ENCODE results near the gene NEK7. TPM values are rescaled to one million over a fixed set of nuclear protein-coding genes. Genes with fewer than 3 reads are reported as not detected.
A peak's percentile ranks its signal among the peaks of the same experiment; 100 is the strongest.

The NEK7 gene
- total and polyA plus RNA-seq, 2 experiments from 2014 or later: 25.6 to 86.9 TPM

DNA sequence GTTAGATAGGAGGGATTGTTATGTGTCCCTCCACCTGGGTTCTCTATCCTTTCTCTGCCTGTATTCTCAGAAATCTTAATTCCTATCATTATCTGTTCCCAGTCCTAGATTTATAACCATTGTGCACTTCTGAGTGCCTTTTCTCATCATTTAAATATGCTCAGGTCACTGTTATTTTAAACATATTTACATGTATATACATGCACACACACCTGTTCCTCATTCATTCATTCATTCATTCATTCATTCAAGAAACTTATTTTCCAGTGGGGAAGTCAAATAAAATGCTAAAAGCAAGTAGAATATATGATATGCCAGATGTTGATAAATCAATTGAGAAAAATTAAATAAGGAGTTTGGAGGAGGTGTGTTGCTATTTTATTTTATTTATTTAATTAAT lies 110.3 kb downstream of the NEK7 start:
- no peak overlapping the region for H3K27ac ChIP-seq
- no peak overlapping the region for H3K4me2 ChIP-seq
- no peaks in the 10 kb centered on the region for H3K9me3 ChIP-seq (ENCODE audit: low read depth)
- H3K36me3 ChIP-seq (replicated peaks; ENCODE audit: insufficient read depth, low read depth): no peaks in the 10 kb centered on the region
- H4K20me1 ChIP-seq (ENCODE audit: insufficient read depth, poor library complexity, severe bottlenecking): no peaks in the 10 kb centered on the region
- H3K4me3 ChIP-seq: no peak overlapping the region
- peaks cover 11% of the 10 kb centered on the region for H3K4me1 ChIP-seq (ENCODE audit: insufficient read depth)
- TF ChIP-seq, protein P1, sequence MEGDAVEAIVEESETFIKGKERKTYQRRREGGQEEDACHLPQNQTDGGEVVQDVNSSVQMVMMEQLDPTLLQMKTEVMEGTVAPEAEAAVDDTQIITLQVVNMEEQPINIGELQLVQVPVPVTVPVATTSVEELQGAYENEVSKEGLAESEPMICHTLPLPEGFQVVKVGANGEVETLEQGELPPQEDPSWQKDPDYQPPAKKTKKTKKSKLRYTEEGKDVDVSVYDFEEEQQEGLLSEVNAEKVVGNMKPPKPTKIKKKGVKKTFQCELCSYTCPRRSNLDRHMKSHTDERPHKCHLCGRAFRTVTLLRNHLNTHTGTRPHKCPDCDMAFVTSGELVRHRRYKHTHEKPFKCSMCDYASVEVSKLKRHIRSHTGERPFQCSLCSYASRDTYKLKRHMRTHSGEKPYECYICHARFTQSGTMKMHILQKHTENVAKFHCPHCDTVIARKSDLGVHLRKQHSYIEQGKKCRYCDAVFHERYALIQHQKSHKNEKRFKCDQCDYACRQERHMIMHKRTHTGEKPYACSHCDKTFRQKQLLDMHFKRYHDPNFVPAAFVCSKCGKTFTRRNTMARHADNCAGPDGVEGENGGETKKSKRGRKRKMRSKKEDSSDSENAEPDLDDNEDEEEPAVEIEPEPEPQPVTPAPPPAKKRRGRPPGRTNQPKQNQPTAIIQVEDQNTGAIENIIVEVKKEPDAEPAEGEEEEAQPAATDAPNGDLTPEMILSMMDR (IDR thresholded peaks at IDR 0.05; ENCODE audit: poor library complexity): no peak
- TF ChIP-seq EZH2 (IDR thresholded peaks at IDR 0.05; ENCODE audit: borderline replicate concordance): no peak
- no peak for TF ChIP-seq EZH2phosphoT487 (IDR thresholded peaks at IDR 0.05; ENCODE audit: low read depth, severe bottlenecking, unreplicated experiment)
- peaks cover 19% of the 10 kb centered on the region for H3K79me2 ChIP-seq
- H3K27me3 ChIP-seq: no peaks in the 10 kb centered on the region
- H3K9me2 ChIP-seq (replicated peaks; ENCODE audit: insufficient read depth): no peaks in the 10 kb centered on the region
- H2AFZ ChIP-seq: no peak overlapping the region
- no peak for DNase-seq (ENCODE audit: low spot score)

GRCh38 chr1:198267921-198268320 lies 111.1 kb downstream of the NEK7 start:
- Histone ChIP-seq H4K20me1 (ENCODE audit: insufficient read depth, poor library complexity, severe bottlenecking) (no peaks in the 10 kb centered on the region), H3K4me1 (ENCODE audit: insufficient read depth) (peaks cover 14% of the 10 kb centered on the region), H3K36me3 (replicated peaks; ENCODE audit: insufficient read depth, low read depth) (no peaks in the 10 kb centered on the region), H3K79me2 (peaks cover 19% of the 10 kb centered on the region), H3K9me3 (ENCODE audit: low read depth) (no peaks in the 10 kb centered on the region), H3K27me3 (no peaks in the 10 kb centered on the region), H2AFZ (no peak overlapping the region), H3K9me2 (replicated peaks; ENCODE audit: insufficient read depth) (no peaks in the 10 kb centered on the region), H3K27ac (peak overlapping the region; percentile 46), H3K4me2 (no peak overlapping the region), H3K4me3 (no peak overlapping the region)
- DNase-seq (ENCODE audit: low spot score): no peak
- 83% methylated on average over 4 of the region's 4 CpGs for WGBS (ENCODE audit: low lambda C conversion rate, missing lambda C conversion rate)
- TF ChIP-seq EZH2phosphoT487 (IDR thresholded peaks at IDR 0.05; ENCODE audit: low read depth, severe bottlenecking, unreplicated experiment): no peak
- TF ChIP-seq, protein P1 (IDR thresholded peaks at IDR 0.05; ENCODE audit: poor library complexity): no peak
- no peak for TF ChIP-seq EZH2 (IDR thresholded peaks at IDR 0.05; ENCODE audit: borderline replicate concordance)

GRCh38 chr1:198268784-198269645 lies 112.2 kb downstream of the NEK7 start:
- H3K27me3 ChIP-seq: no peaks in the 10 kb centered on the region
- DNase-seq (ENCODE audit: low spot score): no peak
- peak overlapping the region; percentile 46 for H3K27ac ChIP-seq
- no peaks in the 10 kb centered on the region for H3K9me3 ChIP-seq (ENCODE audit: low read depth)
- peaks cover 13% of the 10 kb centered on the region for H3K79me2 ChIP-seq
- TF ChIP-seq, protein P1 (IDR thresholded peaks at IDR 0.05; ENCODE audit: poor library complexity): no peak
- no peak for TF ChIP-seq EZH2phosphoT487 (IDR thresholded peaks at IDR 0.05; ENCODE audit: low read depth, severe bottlenecking, unreplicated experiment)
- no peak for TF ChIP-seq EZH2 (IDR thresholded peaks at IDR 0.05; ENCODE audit: borderline replicate concordance)
- no peaks in the 10 kb centered on the region for H4K20me1 ChIP-seq (ENCODE audit: insufficient read depth, poor library complexity, severe bottlenecking)
- 71% methylated on average over 3 of the region's 3 CpGs for WGBS (ENCODE audit: low lambda C conversion rate, missing lambda C conversion rate)
- no peaks in the 10 kb centered on the region for H3K36me3 ChIP-seq (replicated peaks; ENCODE audit: insufficient read depth, low read depth)
- H3K4me1 ChIP-seq (ENCODE audit: insufficient read depth): peaks cover 19% of the 10 kb centered on the region
- H2AFZ ChIP-seq: no peak overlapping the region
- H3K4me2 ChIP-seq: no peak overlapping the region
- no peaks in the 10 kb centered on the region for H3K9me2 ChIP-seq (replicated peaks; ENCODE audit: insufficient read depth)
- H3K4me3 ChIP-seq: no peak overlapping the region
